Right forelimb (tissue), 1 donor: ENCODE measurements around the gene ANGPTL4.
"Not testable (repeated sequence)": the region's sequence is repeated elsewhere in the genome, so short reads cannot be mapped to it uniquely, and the experiment has no call there.

Experiments used
- DNase-seq: peaks from one replicate; pipeline ENCODE4 v3.0.0-alpha.2; 2018

The ANGPTL4 gene

DNA sequence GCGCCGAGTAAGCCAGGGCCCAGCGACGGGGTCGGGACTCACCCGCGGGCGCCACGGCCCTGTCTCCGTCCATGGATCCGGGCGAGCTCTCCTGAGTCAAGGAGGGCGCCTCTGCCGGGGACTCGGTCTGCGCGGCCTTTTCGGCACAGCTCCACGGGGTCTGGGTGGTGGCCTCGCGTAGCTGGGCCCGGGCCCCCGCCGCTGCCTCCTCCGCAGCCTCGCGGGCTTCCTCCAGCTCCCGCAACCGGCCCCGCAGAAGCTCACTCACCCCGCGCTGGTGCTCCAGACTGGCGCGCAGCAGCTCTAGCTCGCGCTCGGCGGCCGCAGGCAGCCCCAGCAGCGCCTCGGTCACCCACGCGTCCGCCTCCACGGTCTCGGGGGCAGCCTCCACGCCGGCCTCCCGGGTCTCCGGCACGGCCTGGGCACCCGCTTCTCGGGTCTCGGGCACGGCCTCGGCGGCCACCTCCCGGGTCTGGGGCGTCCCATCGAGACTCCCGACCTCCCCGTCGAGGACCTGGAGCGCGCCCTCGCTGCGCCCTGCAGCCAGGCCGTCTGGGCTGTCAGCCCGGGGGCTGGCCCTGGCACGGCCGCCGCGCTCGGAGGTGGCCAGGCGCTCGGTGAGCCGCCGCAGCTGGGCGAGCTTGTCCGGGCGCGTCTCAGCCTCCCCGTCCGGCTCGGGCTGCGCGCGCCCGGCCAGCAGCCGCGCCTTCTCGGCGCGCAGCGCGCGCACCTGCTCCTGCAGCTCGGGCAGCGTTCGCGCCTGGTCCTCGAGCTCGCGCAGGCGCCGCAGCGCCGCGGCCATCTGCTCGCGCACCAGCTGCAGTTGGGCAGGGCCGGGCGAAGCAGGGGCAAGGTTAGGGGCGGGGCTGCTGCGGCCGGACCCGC lies 29.3 kb upstream of the ANGPTL4 start:
- DNase-seq = no peak

- DNase-seq = no peak
These were observed 28.4 kb upstream of the ANGPTL4 start for GRCh38 chr19:8335343-8336071.

GRCh38 chr19:8336072-8336569 lies 27.8 kb upstream of the ANGPTL4 start:
- no peak for DNase-seq

GRCh38 chr19:8336660-8337059 lies 27.3 kb upstream of the ANGPTL4 start:
- no peak for DNase-seq

- DNase-seq = no peak
These were observed 26.2 kb upstream of the ANGPTL4 start for GRCh38 chr19:8337728-8338127.

GRCh38 chr19:8338835-8339234 lies 25.1 kb upstream of the ANGPTL4 start:
- no peak for DNase-seq

- no peak for DNase-seq
These were observed 23.4 kb upstream of the ANGPTL4 start for GRCh38 chr19:8340341-8341096.

- not testable (repeated sequence) for DNase-seq
These were observed 22.5 kb upstream of the ANGPTL4 start for GRCh38 chr19:8341504-8341903.

- DNase-seq = no peak
These were observed 21.7 kb upstream of the ANGPTL4 start for GRCh38 chr19:8342316-8342683.

DNA sequence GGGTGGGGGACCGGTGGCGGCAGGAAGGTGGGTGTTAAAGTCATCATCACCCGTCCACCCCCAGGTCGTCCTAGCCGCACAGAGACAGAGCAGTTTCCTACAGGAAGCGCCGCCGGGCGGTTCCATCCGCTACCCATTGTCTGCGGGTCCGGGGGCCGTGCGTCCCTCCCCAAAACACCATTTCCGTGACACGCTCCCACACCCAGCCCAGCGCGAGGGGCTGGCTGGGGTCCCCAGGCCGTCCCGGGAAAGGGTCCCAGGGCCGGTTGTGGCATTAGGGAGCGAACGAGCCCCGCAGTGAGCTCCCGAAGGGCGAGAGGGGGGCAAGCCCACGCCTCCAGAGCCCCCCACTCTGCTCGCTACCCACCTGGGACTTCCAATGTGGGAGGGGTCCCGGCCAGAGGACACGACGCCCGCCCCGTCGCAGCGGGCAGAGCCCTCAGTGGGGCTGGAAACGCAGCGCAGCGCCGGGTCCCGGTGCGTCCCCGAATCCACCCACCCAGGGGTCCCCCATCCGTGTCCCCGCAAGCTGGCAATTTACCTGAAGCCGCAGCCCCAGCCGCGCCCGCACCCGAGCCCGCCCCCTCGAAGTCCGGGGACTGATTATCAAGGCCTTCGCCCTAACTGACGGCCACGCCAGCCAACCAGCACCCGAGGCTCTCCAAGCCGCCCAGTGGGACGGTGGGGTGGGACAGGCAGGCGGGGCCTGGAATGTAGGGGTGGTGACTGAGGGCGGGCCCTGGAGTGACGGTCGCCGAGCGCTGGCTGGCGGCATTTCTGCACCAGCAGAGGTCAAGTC lies 21.1 kb upstream of the ANGPTL4 start, which contains the start of gene KANK3:
KANK3 (minus strand) TSS at position 579 of the 799 bp plus-strand sequence. CDS start 5,434 bp downstream, outside the sequence.
- DNase-seq = peak; percentile 86

GRCh38 chr19:8343483-8343844 lies 20.5 kb upstream of the ANGPTL4 start:
- DNase-seq = no peak

DNA sequence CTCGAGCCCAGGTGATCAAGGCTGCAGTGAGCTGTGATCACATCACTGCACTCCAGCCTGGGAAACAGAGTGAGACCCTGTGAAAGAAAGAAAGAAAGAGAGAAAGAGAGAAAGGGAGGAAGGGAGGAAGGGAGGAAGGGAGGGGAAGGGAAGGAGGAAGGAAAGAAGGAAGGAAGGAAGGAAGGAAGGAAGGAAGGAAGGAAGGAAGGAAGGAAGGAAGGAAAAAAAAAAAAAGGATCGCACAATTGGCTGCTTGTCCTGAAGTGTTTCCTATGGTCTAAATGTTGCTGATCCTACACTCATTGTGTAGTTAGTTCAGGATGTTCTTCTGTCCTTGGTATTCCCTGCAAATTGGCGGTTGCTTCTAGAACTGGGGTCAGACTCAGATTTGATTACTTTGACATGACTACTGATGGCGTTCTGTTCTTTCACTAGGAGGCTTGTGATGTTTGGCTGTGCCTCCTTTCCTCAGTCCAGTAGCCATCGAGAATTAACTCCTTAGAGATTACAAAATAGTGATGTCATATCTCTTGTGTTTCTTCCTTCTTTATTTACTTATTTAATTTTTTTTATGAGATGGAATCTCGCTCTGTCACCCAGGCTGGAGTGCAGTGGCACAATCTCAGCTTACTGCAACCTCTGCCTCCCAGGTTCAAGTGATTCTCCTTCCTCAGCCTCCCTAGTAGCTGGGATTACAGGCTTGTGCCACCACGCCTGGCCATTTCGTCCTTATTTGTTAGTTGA lies 14.2 kb upstream of the ANGPTL4 start:
- not testable (repeated sequence) for DNase-seq

GRCh38 chr19:8352134-8352827 lies 11.7 kb upstream of the ANGPTL4 start:
- DNase-seq = no peak

DNA sequence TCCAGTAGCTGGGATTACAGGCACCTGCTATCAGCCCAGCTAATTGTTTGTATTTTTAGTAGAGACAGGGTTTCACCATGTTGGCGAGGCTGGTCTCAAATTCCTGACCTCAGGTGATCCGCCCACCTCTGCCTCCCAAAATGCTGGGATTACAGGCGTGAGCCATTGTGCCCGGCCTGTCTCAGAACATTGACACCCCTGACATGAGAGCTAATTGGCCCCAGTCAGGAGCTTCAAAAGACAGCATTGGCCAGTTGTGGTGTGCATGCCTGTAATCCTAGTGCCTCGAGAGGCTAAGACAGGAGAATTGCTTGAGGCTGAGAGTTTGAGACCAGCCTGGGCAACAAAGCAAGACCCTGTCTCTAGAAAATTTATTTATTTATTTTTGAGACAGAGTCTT lies 11.1 kb upstream of the ANGPTL4 start:
- not testable (repeated sequence) for DNase-seq

GRCh38 chr19:8355631-8356402 lies 8.1 kb upstream of the ANGPTL4 start:
- no peak for DNase-seq

GRCh38 chr19:8357007-8357521 lies 6.9 kb upstream of the ANGPTL4 start:
- no peak for DNase-seq

GRCh38 chr19:8358948-8359347 lies 5.0 kb upstream of the ANGPTL4 start:
- DNase-seq = no peak

DNA sequence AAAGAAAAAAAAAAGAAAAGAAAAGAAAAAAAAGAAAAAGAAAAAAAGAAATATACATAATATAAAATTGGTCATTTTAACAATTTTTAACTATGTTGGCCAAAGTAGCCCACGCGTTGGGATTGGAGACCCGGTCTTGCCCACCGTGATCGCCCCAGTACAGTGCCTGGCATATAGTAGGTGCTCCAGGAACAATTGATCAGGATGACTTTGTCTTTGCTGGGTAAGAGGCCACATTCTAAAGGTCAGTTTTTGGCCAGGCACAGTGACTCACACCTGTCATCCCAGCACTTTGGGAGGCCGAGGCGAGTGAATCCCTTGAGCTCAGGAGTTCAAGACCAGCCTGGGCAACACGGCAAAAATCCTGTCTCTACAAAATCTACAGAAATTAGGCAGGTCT lies 3.8 kb upstream of the ANGPTL4 start:
- no peak for DNase-seq

- DNase-seq = peak; percentile 86
These were observed 1.8 kb upstream of the ANGPTL4 start for GRCh38 chr19:8361921-8362793.
